Measurements from ENCODE around the gene ZNF600.
"Not testable (repeated sequence)": the region's sequence is repeated elsewhere in the genome, so short reads cannot be mapped to it uniquely, and the experiment has no call there.

Gene ZNF600

DNA sequence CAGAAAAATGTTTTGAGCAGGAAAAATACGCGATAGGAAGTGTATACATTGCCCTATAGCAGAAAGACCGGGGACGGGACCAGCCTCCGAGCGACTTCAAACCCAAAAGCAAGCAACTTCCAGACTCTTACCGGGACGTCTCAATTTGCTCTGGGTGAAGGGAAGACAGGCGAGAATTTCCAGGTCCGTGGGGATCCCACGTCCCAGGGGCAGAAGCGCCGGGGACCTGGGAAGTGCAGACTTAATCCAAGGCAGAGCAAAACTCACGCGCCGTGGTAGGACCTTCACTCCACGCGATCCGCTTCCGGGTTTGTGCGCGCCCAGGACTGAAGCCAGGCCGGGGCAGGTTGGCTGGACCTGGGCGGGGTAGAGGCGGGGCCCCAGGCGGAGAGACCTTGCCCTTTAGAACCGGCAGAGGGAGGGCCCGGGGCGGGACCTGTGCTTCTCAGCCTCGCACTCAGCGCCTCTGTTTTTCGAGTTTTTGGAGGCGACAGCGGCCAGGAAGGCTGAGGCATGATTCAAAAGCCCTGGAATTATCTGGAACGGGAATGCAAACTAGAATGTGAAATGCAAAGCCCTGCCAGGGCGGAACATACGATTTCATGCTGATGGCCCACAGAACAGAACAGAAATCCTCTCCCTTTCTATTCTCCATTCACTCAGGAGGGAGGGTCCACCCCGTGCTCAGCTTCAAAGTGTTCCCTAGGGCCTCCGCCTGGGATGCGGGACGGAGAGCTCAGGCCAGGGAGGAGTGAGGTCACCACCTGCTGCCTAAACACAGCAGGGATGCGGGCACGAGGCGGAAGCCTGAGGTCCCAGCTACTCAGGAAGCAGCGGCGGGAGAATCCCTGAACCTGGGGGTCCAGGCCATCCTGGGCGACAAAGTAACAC, at the start of gene ZNF600:
Gene ZNF600, minus strand, starts transcription at position 328 of the 891 bp plus-strand sequence. CDS start 7,903 bp downstream, outside the sequence.
- ATAC-seq (peak; percentile 100), DNase-seq (peak; percentile 88)

DNA sequence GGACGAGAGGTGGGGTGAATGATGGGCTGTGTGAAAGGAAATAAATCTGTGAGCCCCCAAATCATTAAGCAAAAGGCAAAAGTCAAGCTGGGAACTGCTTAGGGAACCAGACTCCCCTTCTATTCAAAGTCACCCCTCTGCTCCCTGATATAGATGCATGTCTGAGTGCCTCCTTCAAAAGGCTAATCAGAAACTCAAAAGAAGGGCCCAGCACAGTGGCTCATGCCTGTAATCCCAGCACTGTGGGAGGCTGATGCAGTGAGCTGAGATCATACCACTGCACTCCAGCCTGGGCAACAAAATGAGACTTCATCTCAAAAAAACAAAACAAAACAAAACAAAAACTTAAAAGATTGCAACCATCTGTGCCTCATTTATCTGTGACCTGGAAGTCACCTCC, 47.7 kb upstream of the ZNF600 start:
- not testable (repeated sequence) for DNase-seq, ATAC-seq

DNA sequence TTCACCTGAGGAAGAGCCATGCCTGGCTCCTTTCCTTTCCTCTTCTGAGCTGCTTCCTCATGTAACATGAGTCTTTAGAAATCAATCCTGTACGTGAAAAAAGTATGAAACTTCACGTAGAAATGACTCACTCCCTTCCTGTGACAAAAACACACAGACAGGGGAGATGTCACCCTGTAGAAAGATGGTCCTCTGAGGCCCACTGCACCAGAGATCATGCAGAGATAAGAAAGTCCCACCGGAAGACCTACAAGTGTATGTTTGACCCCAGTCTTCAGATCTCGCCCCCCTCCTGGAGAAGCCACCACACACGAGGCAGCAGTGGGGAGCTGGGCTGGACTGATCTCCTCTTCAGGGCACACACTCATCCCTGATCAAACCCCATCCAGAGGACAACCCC, 47.0 kb upstream of the ZNF600 start:
- not testable (repeated sequence) for DNase-seq, ATAC-seq

DNA sequence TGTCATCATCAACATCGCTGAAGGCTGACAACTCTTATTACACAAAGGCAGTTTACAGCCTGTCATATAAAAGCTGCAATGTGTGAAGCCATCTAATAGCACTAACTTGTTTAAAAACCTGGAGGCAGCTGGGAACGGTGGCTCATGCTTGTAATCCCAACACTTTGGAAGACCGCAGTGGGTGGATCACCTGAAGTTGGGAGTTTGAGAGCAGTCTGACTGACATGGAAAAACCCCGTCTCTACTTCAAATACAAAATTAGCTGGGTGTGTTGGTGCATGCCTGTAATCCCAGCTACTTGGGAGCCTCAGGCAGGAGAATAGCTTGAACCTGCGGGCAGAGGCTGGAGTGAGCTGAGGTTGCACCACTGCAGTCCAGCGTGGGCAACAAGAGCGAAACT, 43.3 kb upstream of the ZNF600 start:
- ATAC-seq, DNase-seq: not testable (repeated sequence)

DNA sequence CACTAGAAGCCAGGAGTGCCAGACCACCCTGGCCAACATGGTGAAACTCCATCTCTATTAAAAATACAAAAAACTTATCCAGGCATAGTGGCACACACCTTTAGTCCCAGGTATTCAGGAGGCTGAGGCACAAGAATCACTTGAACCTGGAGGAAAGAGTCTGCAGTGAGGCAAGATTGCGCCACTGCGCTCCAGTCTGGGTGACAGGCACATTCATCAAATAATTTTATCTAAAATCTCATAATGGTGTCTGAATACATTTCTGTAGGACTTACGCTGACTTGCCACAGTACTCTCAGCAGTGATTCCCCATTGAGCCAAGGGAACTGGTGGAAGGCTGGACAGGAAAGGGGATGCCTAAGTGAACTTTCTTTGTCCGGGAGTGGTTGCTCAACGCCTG, 39.2 kb upstream of the ZNF600 start:
- ATAC-seq = no peak
- DNase-seq = no peak

DNA sequence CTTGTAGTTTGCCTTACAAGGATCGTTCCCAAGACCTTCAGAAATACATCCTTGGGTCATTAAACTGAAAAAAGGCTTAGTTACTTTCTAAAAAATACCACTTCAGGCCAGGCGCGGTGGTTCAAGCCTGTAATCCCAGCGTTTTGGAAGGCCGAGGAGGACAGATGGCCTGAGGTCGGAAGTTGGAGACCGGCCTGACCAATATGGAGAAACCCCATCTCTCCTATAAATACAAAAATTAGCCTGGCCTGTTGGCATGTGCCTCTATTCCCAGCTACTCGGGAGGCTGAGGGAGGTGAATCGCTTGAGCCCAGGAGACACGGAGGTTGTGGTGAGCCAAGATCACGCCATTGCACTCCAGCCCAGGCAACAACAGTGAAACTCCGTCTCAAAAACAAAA, 37.1 kb upstream of the ZNF600 start:
- no peak for DNase-seq
- ATAC-seq = no peak

DNA sequence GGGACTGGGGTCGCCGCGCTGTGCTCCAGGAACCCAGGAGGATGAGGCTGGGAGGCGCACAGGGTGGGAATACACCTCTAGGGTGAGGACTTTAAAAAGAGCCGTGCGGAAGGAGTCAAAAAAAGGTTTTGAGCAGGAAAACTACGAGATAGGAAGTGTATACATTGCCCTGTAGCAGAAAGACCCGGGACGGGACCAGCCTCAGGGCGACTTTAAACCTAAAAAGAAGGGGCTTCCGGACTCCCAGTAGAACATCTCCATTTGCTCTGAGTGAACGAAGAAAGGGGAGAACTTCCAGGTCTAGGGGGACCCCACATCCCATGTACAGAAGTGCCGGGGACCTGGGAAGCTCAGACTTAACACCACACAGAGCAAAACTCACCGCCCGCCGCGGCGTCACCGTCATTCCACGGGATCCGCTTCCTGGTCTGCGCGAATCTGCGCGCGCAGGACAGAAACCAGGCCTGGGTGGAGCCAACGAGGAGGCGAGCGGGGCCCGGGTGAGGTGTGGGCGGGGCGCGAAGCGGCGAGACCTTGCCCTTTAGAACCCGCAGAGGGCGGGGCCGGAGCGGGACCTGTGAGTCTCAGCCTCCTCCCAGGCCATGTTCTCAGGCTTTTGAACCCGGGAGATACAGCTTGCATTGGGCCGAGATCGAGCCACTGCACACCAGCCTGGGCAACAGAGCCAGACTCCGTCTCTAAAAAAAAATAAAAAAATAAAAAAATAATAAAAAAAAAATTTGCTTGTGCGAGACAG, 34.8 kb upstream of the ZNF600 start, which contains the start of gene ZNF28:
Gene ZNF28, minus strand, starts transcription at position 430 of the 757 bp plus-strand sequence. CDS start 3,675 bp downstream, outside the sequence.
- ATAC-seq = peak; percentile 99
- peak; percentile 70 for DNase-seq

DNA sequence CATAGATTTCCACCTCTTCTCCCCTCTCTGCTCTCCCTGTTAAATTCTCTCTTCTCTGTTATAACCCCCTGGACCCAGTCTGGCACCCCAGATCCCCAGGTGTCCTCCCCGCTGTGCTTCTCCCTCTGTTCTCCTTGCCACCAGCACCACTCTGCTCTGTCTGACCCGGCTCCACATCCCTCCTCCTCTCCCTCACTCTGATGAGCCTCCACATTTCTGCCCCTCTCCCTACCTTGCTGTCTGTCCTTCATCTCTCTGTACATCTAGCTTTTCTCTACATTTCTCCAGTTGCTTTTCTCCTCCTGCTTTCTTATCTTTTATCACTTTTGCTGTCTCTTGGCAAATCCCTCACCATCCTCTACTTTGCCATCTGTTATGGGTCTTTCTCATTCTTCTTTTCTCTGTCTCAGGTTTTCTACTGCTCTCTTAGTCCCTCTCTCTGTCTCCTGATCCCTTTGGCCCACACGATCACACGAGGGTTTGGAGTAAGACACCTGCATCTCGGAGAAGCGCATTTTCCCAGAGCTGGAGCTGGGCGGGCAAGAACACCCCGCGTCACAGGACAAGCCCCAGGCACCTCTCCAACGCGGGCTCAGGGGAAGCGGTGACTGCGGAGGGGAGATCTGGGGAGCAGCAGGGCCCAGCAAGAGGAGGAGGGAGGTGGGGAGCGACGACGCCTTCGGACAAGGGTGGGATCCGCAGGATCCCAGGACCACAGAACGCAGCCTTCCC, 34.0 kb upstream of the ZNF600 start:
- peak; percentile 26 for DNase-seq

DNA sequence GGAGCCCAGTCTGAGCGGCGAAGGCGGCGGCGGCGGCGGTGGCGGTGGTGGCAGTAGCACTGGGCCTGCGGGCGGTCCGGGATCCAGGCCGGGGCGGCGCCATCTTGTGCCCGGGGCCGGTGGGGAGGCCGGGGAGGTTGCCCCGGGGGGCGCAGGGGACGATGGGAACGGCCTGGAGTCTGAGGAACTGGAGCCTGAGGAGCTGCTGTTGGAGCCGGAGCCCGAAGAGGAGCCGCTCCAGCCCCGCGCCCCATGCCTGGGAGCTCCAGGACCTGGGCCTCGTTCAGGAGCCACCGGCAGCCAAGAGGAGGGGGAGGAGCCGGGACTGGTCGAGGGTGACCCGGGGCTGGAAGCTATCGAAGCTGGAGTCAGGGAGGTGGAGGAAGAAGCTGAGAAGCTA, 23.2 kb upstream of the ZNF600 start:
- ATAC-seq = no peak
- no peak for DNase-seq

More for the DNA sequence above, 34.0 kb upstream of the ZNF600 start:
- peak; percentile 5 for ATAC-seq

DNA sequence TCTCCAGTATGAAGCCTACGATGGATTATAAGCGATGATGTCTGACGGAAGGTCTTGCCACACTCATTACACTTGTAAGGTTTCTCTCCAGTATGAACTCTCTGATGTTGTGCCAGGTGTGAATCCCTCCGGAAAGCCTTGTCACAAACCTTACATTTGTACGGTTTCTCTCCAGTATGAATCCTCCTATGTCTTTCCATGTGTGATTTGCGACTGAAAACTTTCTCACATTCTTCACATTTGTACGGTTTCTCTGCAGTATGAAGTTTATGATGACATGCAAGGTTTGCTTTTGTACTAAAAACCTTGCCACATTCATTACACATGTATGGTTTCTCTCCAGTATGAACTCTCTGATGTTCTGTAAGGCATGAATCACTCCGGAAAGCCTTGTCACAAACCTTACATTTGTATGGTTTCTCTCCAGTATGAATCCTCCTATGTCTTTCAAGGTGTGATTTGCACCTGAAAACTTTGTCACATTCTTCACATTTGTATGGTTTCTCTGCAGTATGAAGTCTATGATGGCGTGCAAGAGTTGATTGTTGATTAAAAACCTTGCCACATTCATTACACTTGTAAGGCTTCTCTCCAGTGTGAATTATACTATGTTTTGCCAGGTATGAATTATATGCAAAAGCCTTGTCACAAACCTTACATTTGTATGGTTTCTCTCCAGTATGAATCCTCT, 13.5 kb upstream of the ZNF600 start:
- not testable (repeated sequence) for ATAC-seq, DNase-seq

DNA sequence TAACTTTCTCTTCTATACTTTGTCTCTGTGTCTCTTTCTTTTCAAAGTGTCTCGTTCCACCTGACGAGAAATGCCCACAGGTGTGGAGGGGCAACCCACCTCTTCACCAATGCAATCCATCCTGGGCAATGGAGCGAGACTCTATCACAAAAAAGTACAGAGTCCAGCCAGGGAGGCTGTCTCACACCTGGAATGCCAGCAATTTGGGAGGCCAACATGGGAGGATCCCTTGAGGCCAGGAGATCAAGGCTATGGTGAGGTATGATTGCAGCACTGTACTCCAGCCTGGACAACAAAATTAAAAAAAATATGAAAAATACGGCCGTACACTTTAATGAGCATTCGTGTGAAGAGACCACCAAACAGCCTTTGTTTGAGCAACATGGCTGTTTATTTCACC, 2.8 kb upstream of the ZNF600 start:
- DNase-seq (no peak), ATAC-seq (no peak)

DNA sequence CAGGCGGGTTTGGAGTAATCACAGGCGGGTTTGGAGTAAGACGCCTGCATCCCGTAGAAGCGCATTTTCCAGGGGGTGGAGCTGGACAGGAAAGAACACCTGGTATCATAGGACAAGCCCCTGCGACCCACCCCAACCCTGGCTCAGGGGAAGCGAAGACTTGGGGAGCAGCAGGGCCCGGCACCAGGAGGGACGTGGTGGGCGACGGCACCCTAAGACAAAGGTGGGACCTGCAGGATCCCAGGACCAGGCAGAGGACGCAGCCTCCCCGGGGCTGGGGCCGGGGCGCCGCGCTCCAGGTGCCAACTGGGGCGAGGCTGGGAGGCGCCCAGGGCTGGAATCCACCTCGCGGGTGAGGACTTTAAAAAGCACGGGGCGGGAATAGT, 520 bp downstream of the ZNF600 start:
- DNase-seq (peak; percentile 13), ATAC-seq (peak; percentile 10)

DNA sequence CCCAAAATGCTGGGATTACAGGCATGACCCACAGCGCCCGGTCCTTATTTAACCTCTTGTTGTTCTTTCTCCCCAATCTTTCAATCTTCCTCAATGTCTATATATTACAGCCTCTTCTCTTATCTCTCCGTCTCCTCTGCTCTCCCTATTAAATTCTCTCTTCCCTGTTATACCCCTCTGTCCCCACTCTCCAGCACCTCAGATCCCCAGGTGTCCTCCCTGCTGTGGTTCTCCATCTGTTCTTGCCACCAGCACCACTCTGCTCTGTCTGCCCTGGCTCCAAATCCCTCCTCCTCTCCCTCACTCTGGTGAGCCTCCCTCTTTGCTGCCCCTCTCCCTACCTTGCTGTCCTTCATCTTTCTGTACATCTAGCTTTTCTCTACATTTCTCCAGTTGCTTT, 1.1 kb downstream of the ZNF600 start:
- DNase-seq (no peak), ATAC-seq (no peak)

DNA sequence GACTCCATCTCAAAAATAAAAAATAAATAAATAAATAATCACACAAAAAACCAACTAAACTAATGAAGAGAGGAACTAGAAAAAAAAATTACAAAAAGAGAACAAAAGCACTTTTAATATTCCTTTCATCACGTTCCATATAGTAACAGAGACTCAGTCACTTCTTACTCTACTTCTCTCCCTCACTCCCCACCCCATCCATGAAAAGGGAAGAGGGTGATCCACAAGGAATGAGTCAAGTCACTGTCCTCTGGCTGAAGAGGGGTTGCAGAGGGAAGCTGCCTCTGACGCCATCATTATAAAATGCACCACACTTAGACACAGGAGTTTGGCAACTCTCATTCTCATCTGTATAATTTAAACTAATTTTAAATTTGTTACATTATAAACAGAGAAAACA, 3.7 kb downstream of the ZNF600 start:
- not testable (repeated sequence) for DNase-seq, ATAC-seq

DNA sequence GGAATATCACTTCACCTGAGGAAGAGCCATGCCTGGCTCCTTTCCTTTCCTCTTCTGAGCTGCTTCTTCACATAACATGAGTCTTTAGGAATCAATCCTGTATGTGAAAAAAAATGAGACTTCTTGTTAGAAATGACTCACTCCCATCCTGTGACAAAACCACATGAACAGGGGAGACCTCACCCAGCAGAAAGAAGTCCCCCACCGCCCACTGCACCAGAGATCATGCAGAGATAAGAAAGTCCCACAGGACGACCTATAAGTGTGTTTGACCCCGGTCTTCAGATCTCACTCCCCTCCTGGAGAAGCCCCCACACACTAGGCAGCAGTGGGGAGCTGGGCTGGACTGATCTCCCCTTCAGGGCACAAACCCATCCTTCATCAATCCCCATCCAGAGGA, 7.8 kb downstream of the ZNF600 start:
- DNase-seq (peak; percentile 49), ATAC-seq (peak; percentile 69)

DNA sequence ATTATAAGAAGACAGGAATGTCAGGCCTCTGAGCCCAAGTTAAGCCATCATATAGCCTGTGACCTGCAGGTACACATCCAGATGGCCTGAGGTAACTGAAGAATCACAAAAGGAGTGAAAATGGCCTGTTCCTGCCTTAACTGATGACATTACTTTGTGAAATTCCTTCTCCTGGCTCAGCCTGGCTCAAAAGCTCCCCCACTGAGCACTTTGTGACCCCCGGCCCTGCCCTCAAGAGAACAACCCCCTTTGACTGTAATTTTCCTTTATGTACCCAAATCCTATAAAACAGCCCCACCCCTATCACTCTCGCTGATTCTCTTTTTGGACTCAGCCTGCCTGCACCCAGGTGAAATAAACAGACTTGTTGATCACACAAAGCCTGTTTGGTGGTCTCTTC, 30.1 kb downstream of the ZNF600 start:
- ATAC-seq, DNase-seq: not testable (repeated sequence)

DNA sequence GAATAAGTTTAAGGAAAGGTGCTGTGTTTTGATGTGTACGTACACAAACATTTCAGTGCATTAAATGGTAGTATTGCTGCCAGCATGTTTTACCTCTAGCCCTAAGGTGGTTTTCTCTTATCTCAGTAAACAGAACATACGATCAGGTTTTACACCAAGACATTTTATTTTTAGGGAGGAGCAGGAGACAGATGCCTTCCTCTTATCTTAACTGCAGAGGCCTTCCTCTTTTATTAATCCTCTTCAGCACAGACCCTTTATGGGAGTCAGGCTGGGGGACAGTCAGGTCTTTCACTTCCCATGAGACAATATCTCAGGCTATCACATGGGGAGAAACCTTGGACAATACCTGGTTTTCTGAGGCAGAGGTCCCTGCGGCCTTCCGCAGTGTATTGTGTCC, 36.8 kb downstream of the ZNF600 start:
- DNase-seq (no peak), ATAC-seq (no peak)

DNA sequence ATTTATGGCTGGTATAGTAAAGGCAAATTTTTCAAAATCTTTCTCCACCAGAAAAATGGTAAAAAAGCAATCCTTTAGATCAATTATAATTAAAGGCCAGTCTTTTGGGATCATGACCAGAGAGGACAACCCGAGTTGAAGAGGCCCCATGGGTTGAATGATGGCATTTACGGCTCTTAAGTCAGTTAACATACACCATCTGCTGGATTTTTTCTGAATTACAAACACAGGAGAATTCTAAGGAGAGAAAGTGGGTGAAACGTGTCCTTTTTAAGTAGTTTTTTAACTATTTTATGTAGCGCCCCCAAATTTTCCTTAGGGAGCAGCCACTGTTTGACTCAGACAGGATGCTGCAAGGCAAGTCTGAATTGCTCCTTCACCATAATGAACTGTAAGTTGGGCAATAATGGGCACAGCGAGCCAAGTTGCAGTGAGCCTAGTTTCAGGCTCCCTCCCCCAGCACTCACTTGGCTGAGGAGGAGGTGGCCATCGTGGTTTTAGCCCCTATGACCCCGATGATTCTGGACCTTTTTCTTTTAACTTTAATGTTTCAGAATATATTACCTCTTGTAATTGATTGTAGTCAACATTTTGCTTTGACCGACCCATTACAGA, 38.1 kb downstream of the ZNF600 start:
- DNase-seq (no peak), ATAC-seq (no peak)

DNA sequence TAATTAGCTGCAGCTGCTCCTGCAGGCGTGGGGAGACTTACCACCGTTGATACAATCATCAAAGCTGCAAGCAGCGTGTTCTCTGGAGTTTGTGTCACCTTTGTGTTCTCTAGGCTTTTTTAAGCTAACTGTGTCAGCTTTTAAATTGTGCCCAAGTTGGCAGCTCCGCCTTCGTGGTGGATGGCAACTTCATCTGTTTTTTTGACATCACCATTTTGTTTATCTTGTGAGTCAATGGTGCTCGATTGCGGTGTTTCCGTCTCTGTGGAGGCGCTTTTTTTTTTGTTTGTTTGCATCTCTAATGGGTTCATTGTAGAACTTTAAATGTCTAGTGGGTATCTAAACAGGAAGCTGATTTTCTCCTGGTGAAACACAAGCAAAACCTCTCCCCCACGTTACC, 40.7 kb downstream of the ZNF600 start:
- not testable (repeated sequence) for DNase-seq, ATAC-seq

DNA sequence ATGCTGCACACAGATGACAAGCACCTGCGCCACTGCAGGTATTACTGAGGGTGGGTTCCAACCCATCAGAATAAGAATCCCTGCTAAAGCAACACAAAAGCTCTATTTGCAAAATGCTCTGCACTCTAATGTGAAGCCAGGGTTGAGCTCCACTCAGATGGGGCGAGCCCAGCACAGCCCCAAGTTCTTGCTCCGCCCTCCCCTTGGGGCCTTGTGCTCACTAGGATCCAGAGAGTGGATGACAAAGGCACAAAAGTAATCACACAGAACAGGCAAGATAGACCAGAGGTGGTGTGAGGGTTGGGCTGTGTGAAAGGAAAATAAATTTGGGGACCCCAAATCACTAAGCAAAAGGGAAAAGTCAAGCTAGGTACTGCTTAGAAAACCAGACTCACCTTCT, 43.5 kb downstream of the ZNF600 start:
- ATAC-seq (no peak), DNase-seq (no peak)

DNA sequence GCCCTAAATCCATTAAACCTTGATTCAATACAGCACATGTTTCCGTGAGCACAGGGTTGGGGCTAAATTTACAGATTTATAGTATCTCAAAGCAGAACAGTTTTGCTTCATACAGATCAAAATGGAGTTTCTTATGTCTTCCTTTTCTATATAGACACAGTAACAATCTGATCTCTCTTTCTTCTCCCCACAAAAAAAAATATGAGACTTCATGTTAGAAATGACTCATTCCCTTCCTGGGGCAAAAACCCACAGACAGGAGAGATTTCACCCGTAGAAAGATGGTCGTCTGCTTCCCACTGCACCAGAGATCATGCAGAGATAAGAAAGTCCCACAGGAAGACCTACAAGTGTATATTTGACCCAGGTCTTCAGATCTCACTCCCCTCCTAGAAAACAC, 44.1 kb downstream of the ZNF600 start:
- ATAC-seq (no peak), DNase-seq (no peak)

All from stimulated activated naive CD8-positive, alpha-beta T cell treated with anti-CD3 and anti-CD28 coated beads, Interleukin-15, Interleukin-2, amounts not matched to agents 100 U/mL and 50 U/mL, for 24 hours (primary cell).